Stimulated activated CD4-positive, alpha-beta T cell treated with anti-CD3 and anti-CD28 coated beads, Interleukin-12 subunit alpha, Interleukin-12 subunit beta, amount 100 ng/mL, for 48 hours (primary cell): ENCODE results near the gene RABGEF1.
"Not testable (repeated sequence)": the region's sequence is repeated elsewhere in the genome, so short reads cannot be mapped to it uniquely, and the experiment has no call there.

Source experiments
- DNase-seq, 3 donors: peaks; one replicate each; pipeline ENCODE4 v3.0.0-alpha.2; 2020; ENCODE audit warnings: low read depth in 2 of 3, low spot score in 1 of 3

The RABGEF1 gene

DNA sequence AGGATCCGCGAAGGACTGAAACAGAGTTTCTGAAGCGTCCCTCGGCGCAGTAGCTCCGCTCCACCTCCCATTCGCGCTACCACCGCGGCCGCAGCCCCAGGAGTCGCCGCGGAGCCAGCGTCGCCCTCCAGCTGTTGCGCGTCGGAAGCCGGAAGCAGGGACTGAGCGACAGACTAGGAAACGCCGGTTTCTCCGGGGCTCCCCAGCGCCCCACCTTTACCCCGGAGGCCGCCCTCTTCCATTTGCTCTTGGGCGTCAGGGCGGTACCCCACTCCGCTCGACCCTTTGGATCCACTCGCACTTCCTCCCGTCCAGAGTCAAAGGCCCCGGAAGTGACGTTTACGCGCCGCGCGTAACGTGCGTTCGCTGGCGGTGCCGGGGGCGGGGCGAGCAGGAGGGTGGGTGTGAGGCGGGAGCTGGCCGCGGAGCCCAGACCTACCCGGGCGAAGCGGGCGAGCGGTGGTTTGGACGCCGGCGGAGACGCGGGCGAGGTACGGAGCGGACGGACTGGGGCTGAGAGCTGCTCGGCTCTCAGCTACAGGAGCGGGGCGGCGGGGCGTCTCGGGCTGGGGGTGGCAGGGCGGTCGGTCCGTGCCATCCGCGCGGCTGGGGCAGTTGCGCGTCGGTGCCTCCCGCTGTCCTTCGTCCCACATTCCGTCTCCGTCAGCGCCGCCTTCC is at the start of gene RABGEF1:
RABGEF1 (plus strand) TSS at position 432 of the 678 bp plus-strand sequence. CDS start 31,167 bp downstream, outside the sequence.
- DNase-seq = peak; percentile 93 to 98 (median 94)

DNA sequence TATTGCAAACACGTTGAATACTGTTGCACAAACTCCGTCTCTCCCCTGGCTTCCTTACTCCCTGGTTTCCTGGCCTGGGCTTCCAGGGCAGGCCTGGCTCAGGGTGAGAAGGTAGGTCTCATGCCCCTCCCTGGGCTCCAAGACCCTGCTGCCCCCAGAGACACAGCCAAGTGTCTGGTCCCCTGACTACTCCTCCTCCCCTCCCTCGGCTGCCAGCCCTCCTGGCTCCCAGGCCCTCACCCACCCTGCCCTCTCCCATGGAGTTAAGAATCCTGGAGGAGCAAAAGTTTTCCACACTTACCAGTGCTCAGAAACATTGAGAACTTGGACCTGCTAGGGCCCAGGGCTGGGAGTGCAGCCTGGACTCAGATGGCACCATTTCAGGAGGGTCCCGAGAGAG is 47.2 kb upstream of the RABGEF1 start:
- no peak for DNase-seq

DNA sequence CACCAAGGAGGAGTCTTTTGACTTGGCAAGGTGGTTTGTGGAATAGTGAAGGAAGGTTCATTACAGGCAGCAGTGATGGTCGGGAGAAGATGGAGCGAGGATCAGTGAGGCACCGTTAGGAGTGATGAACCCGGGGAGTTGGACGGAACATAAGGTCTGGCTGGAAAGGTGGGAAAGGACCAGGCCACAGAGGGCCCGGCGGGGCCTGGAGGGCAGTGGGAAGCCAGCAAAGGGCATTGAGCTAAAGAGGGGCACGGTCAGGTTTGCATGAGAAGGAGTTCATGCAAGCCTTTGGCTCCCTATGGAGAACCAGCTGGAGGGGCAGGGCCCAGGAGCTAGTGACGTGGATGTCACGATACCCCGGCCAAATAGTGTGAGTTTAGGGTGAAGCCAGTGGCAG is 46.2 kb upstream of the RABGEF1 start:
- DNase-seq = no peak

DNA sequence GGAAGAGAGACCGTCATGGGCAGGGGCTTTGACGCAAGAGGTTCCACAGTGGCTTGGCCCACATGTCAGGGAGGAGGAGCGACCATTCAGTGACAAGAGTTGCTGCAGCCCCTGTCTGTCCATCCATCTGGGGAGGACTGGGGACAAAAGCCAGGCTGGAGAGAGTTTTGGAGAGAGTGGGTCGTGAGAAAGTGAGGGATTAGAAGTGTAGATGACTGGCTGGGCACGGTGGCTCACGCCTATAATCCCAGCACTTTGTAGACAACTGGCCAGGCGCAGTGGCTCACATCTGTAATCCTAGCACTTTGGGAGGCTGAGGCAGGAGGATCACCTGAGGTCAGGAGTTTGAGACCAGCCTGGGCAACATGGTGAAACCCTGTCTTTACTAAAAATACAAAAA is 45.1 kb upstream of the RABGEF1 start:
- DNase-seq = not testable (repeated sequence)

- not testable (repeated sequence) for DNase-seq
These were observed 44.4 kb upstream of the RABGEF1 start for GRCh38 chr7:66696134-66696533.

DNA sequence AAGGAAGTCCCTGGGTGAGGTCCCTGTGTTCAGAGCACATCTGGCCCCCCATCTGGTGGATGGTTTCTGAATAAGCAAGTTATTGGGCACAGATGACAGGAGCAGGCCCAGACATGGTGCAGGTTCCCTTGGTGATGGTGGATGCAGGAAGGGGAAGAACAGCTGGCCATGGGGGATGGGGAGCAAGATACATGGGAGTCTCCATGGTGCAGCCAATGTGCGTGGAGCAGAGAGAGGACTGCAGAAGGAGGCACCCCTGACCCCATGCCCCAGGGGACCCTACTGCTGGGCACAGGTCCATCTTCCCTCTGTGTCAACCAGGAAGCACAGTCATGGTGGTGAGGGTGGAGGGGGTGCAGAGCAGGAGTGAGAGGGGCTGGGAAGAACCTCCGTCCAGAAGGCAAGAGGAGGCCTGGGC is 43.8 kb upstream of the RABGEF1 start:
- no peak for DNase-seq

GRCh38 chr7:66697449-66698438 is 42.8 kb upstream of the RABGEF1 start:
- DNase-seq = no peak

DNA sequence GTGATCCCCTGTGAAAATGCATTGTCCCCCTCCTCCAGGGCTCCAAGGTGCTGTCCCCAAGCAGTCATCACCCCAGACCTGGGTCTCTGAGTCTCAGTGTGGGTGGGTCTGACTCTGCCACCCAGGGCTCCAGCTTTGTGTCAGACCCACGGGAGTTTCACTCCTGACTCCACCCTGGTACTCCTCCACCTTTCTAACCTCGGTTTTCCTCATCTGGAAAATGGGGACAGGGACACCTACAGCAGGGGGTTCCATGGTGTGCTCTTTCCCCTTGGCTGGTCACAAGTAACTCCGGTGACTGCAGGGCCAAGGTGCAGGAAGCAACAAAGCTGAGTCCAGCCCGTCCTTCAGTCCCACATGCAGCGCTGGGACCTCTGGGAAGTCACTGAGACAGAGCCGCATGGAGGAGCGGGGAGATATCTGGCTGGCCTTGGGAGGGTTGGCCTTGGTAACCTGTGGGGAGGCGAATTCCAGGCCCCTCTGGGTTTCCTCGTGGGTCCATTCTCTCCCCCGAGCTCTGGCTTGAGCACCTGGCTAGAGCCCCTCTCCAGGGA is 41.8 kb upstream of the RABGEF1 start:
- no peak for DNase-seq

GRCh38 chr7:66699998-66700397 is 40.5 kb upstream of the RABGEF1 start:
- no peak for DNase-seq

GRCh38 chr7:66700633-66701131 is 39.9 kb upstream of the RABGEF1 start:
- no peak for DNase-seq

GRCh38 chr7:66707825-66708224 is 32.7 kb upstream of the RABGEF1 start:
- DNase-seq = no peak

DNA sequence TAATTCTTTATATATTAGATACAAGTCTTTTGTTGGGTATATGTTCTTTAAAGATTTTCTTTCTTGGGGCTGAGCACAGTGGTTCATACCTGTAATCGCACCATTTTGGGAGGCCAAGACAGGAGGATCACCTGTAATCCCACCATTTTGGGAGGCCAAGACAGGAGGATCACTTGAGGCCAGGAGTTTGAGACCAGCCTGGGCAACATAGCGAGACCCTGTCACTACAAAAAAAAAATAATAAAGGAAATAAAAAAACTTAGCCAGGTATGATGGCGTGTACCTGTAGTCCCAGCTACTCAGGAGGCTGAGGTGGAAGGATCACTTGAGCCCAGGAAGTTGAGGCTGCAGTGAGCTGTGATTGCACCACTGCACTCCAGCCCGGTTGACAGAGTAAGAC is 29.8 kb upstream of the RABGEF1 start:
- DNase-seq = not testable (repeated sequence)

DNA sequence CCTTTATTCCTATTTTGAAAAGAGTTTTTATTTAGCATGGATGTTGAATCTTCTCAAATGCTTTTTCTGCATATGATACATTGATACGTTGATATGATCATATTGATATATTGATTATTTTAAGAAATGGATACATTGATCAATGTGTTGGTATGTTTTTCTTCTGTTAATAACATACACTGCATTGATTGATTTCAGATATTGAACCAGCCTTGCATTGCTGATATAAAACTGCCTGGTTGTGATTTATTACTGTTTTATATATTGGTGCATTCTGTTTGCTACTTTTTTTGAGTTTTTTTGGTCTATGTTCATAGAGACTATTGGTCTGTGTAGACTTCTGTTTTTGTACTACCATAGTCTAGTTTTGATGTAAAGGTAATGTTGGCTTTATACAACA is 26.8 kb upstream of the RABGEF1 start:
- DNase-seq = no peak

- DNase-seq = not testable (repeated sequence)
These were observed 23.9 kb upstream of the RABGEF1 start for GRCh38 chr7:66716634-66717033.

GRCh38 chr7:66720561-66720960 is 20.0 kb upstream of the RABGEF1 start:
- no peak for DNase-seq

GRCh38 chr7:66725843-66726242 is 14.7 kb upstream of the RABGEF1 start:
- DNase-seq = no peak

DNA sequence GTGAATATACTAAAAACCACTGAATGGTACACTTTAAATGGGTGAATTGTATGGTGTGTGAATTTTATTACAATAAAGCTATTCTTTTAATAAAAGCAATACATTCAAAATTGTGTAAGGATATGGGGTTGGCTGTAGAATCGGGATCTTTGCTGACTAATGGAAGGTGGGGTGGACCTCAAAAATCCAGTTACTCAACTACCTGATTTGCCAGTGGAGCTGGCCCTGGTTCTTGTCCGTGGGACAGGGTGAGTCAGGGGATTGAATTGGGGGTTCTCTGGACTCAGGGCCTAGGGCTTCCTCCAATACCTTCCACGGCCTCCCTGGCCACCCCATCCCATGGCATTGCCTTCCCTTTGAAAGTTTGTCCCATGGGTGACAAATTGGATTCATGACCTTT is 13.5 kb upstream of the RABGEF1 start:
- no peak for DNase-seq

GRCh38 chr7:66728571-66728970 is 12.0 kb upstream of the RABGEF1 start:
- DNase-seq = no peak

- DNase-seq = no peak
These were observed 11.3 kb upstream of the RABGEF1 start for GRCh38 chr7:66729274-66729673.

GRCh38 chr7:66731986-66732385 is 8.5 kb upstream of the RABGEF1 start:
- DNase-seq = no peak

DNA sequence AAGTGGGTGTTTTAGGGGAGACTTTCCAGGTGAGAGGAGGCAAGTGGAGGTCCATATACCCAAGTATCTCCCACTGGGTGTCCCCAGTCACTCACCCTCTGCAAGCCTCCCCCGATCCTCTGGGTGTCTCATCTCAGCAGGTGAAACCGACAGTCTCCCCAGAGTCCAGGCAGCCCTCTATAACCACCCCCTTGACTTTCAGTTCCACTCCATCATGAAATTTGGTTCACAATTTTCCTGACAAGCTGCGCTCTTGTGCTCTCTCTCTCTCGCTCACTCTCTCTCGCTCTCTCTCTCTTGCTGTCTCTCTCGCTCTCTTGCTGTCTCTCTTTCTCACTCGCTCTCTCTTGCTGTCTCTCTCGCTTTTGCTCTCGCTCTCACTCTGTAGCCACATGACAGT is 8.1 kb upstream of the RABGEF1 start:
- DNase-seq = no peak

DNA sequence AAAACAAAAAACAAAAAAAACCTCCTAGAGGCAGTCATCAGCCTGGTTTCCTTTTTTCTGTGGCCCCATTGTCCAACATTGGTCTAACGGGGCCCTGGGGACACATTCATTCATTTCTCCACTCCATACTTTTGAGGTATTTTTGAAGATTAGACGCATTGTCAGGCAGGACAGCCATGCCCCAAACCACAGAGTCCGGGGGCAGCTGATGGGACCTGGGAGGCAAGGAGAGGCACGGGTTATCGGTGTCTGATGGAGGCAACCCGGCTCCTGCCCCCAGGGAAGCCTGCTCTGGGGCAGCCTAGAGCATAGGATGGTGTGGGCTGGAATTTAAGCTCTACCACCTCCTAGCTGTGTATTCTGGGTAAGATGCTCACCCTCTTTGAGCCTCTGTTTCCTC is 6.5 kb upstream of the RABGEF1 start:
- no peak for DNase-seq
